GM19035 (cell line): Measurements from ENCODE around the gene LPAR4.
"Not testable (repeated sequence)": the region's sequence is repeated elsewhere in the genome, so short reads cannot be mapped to it uniquely, and the experiment has no call there.

Experiments used
- ATAC-seq: cut with Tn5 transposase; IDR thresholded peaks from one replicate; pipeline ENCODE4 v1.9.1; 2021; ENCODE audit not compliant: unreplicated experiment

The LPAR4 gene

GRCh38 chrX:78747489-78747888 is at the start of gene LPAR4:
TSS of gene LPAR4 (plus strand) at chrX:78747720. CDS start at chrX:78754870, 7,150 bp downstream.
- ATAC-seq = no peak

GRCh38 chrX:78706071-78706470 is 41.4 kb upstream of the LPAR4 start:
- ATAC-seq = no peak

GRCh38 chrX:78708262-78708661 is 39.3 kb upstream of the LPAR4 start:
- no peak for ATAC-seq

- ATAC-seq = no peak
Measured at GRCh38 chrX:78708816-78709215, 38.7 kb upstream of the LPAR4 start.

GRCh38 chrX:78710171-78710570 is 37.3 kb upstream of the LPAR4 start:
- ATAC-seq = no peak

- no peak for ATAC-seq
Measured at GRCh38 chrX:78712336-78712735, 35.2 kb upstream of the LPAR4 start.

- no peak for ATAC-seq
Measured at GRCh38 chrX:78725287-78725686, 22.2 kb upstream of the LPAR4 start.

GRCh38 chrX:78746496-78746895 is 1.0 kb upstream of the LPAR4 start:
- no peak for ATAC-seq

GRCh38 chrX:78747971-78748370 is 451 bp downstream of the LPAR4 start:
- ATAC-seq = no peak

- ATAC-seq = no peak
Measured at GRCh38 chrX:78748846-78749245, 1.3 kb downstream of the LPAR4 start.

GRCh38 chrX:78753571-78753970 is 6.1 kb downstream of the LPAR4 start:
- ATAC-seq = no peak

- ATAC-seq = peak; percentile 90
Measured at GRCh38 chrX:78754917-78755316, 7.4 kb downstream of the LPAR4 start.

GRCh38 chrX:78759081-78759480 is 11.6 kb downstream of the LPAR4 start:
- no peak for ATAC-seq

GRCh38 chrX:78769101-78769755 is 21.7 kb downstream of the LPAR4 start:
- no peak for ATAC-seq

- no peak for ATAC-seq
Measured at GRCh38 chrX:78769946-78770345, 22.4 kb downstream of the LPAR4 start.

- no peak for ATAC-seq
Measured at GRCh38 chrX:78796916-78797315, 49.4 kb downstream of the LPAR4 start.

GRCh38 chrX:78800114-78800513 is 52.6 kb downstream of the LPAR4 start:
- no peak for ATAC-seq

- no peak for ATAC-seq
Measured at GRCh38 chrX:78800694-78801093, 53.2 kb downstream of the LPAR4 start.

GRCh38 chrX:78801522-78801921 is 54.0 kb downstream of the LPAR4 start:
- ATAC-seq = no peak

GRCh38 chrX:78802526-78802925 is 55.0 kb downstream of the LPAR4 start:
- not testable (repeated sequence) for ATAC-seq
